Activated CD4-positive, alpha-beta T cell treated with anti-CD3 and anti-CD28 coated beads for 36 hours (primary cell): ENCODE data around the gene ZNF823. TPM values are rescaled to one million over a fixed set of nuclear protein-coding genes. Genes with fewer than 3 reads are reported as not detected.
A peak's percentile ranks its signal among the peaks of the same experiment; 100 is the strongest.
"Not testable (repeated sequence)": the region's sequence is repeated elsewhere in the genome, so short reads cannot be mapped to it uniquely, and the experiment has no call there.

Experiments used
- ATAC-seq: fragments of 200-7000 bp; cut with Tn5 transposase; one replicate; pipeline ENCODE4 v1.10.0; 2021; ENCODE audit warnings: mild to moderate bottlenecking, moderate library complexity
- CTCF ChIA-PET: fragments of 350-600 bp; sonication (Branson Sonifier 250); formaldehyde crosslinking; loops from one replicate; lab custom pipeline; 2021; ENCODE audit warnings: antibody characterized with exemption; lab: Charles Lee
- POLR2A ChIA-PET: fragments of 350-600 bp; sonication (Branson Sonifier 250); formaldehyde crosslinking; loops from one replicate; lab custom pipeline; 2021; ENCODE audit warnings: antibody characterized with exemption, inconsistent platforms; lab: Charles Lee
- DNase-seq: peaks from one replicate; pipeline ENCODE4 v3.0.0-alpha.2; 2020
- H3K27ac Mint-ChIP-seq: one replicate; pipeline ENCODE4 v1.8.0; 2021; ENCODE audit warnings: mixed read lengths
- H3K27me3 Mint-ChIP-seq: one replicate; pipeline ENCODE4 v1.8.0; 2021; ENCODE audit warnings: mixed read lengths
- H3K36me3 Mint-ChIP-seq: one replicate; pipeline ENCODE4 v1.8.0; 2021; ENCODE audit warnings: low read depth, mixed read lengths
- H3K4me1 Mint-ChIP-seq: one replicate; pipeline ENCODE4 v1.8.0; 2021; ENCODE audit warnings: mixed read lengths
- H3K4me3 Mint-ChIP-seq: one replicate; pipeline ENCODE4 v1.8.0; 2021; ENCODE audit warnings: mild to moderate bottlenecking, moderate library complexity, mixed read lengths
- H3K9me3 Mint-ChIP-seq: one replicate; pipeline ENCODE4 v1.8.0; 2021; ENCODE audit warnings: low read depth, mixed read lengths
- intact Hi-C, 2 experiments: fragments of 100-400 bp; cut with DNase I in 1 of 2; cut with micrococcal nuclease in 1 of 2; formaldehyde crosslinking; loops; one replicate each; pipeline versions ENCODE4 v1.14.2 to v1.15.1; 2022 to 2024; cut with DNase I, micrococcal nuclease
- total RNA-seq, 2 experiments: library from RNA; stranded (reverse); gene quantifications; one replicate each; pipeline ENCODE4 v1.2.3, GENCODE V29; 2021

The ZNF823 gene
- total RNA-seq = 1 to 10 TPM; 2.9 to 3.0 TPM

DNA sequence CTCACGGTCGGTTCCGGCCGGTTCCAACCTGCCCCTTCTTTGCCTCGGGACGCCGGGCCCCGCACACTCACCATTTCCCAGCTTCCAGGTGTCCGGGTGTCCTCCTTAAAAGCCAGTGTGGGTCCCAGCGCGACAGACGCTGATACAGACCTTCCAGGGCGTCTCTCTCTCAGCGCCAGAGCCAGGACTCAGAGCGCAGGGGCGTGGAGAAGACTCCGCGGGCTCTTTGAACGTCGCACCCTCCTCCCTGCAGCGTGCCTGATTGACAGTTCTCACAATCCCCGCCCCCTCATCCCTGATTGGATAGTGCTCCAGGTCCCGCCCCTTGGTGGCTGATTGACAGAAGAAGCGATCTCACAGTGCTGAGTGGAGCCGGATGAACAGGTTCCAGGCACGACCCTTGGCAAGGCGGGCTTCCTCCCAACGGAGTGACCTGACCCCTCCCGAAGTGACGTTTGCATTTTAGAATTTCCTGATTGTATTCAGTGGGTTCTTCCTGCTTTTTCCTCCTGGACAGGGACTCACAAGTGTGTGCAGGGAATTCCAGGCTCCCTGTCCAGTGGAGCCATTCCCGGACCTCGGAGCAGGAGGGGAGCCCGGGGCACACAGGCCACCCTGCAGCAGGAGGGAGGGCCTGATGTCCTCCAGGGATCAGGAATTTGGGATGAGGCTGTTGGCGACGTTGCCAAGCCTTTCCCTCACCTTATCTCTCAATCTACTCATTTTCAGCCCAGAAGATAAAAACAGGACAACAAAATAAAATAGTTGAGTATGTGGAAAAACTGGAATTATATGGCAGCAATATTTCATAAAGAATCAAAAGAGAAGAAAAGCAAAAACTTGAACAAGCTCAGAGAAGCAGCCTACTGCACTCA is at the start of gene ZNF823:
Gene ZNF823, minus strand, starts transcription at position 201 of the 875 bp plus-strand sequence. Its CDS starts 127 bp downstream, at position 74.
- intact Hi-C loops = loop anchor here (1.0 to 5.0 kb wide), 9 partner anchors 27 to 302 kb away; partner anchors contain the start of genes ZNF440 (in 2 of the 2), ELOF1 (in 1 of the 2), ODAD3 (in 1 of the 2) and PRKCSH (in 1 of the 2)
- peaks cover 16% of the 10 kb centered on the region for H3K4me1 Mint-ChIP-seq
- no peaks in the 10 kb centered on the region for H3K27me3 Mint-ChIP-seq
- POLR2A ChIA-PET = interaction anchor here (0.5 kb wide), 1 partner anchor 586 kb away, joined by 8 read pairs; no protein-coding TSS in a partner anchor
- H3K27ac Mint-ChIP-seq = peak within 1 kb of the TSS; percentile 92
- ATAC-seq (peak; percentile 100), DNase-seq (peak; percentile 99)
- no peaks in the 10 kb centered on the region for H3K9me3 Mint-ChIP-seq
- H3K36me3 Mint-ChIP-seq = peaks cover 2% of the 10 kb centered on the region
- CTCF ChIA-PET = interaction anchor here (0.6 kb wide), 1 partner anchor 82 kb away, joined by 3 read pairs; no protein-coding TSS in a partner anchor
- H3K4me3 Mint-ChIP-seq = peak within 1 kb of the TSS; percentile 99

DNA sequence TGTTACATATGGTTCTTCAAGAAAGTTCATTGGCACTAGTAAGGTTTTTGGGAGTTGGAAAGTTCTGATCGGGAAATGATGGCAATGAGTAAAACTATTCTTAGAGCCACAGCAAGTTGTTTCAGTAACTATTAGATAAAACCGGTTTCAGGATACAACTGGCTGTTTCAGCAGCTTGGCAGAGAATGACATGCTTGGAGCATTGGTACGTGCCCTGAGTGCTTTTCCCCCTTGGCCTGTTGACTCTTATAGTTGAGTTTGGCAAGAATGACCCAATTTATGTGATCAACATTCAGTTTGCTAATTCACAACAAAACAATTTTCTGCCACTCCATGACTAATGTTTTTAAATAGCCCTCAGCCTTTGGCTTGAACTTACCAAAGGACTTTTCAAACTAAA is 48.8 kb upstream of the ZNF823 start:
- no peak for DNase-seq
- H3K36me3 Mint-ChIP-seq = peaks cover 25% of the 10 kb centered on the region

DNA sequence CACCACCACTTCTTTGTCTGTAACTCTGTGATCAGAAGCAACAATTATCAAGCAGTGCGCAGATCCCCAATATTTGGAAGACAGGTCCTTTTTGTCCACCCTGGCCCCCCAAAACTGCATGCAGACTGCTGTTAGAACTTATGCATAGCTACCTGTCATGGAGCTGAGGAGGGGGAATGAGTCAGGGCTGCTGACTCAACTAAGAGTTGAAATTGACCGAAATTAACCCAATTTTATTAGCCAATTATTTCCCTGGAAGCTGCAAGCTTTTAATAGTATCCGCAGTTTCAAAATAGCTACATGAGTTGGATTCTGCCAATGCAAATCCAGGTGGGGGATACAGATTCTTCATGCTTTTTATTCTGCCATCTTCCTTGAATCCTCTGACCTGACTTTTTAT is 45.6 kb upstream of the ZNF823 start:
- no peak for ATAC-seq
- Mint-ChIP-seq H3K4me1 (no peaks in the 10 kb centered on the region), H3K36me3 (peaks cover 50% of the 10 kb centered on the region)

More for the DNA sequence above, 48.8 kb upstream of the ZNF823 start:
- no peak overlapping the region for H3K27ac Mint-ChIP-seq
- no peaks in the 10 kb centered on the region for H3K27me3 Mint-ChIP-seq
- H3K9me3 Mint-ChIP-seq = peaks cover 54% of the 10 kb centered on the region
- no peaks in the 10 kb centered on the region for H3K4me1 Mint-ChIP-seq
- ChIA-PET POLR2A (no interaction called here), CTCF (interaction anchor here (2.7 kb wide), 1 partner anchor 9 kb away, joined by 9 read pairs; the partner anchor contains the start of gene ZNF491)
- no peak overlapping the region for H3K4me3 Mint-ChIP-seq
- intact Hi-C loops = loop anchor here in 1 of 2 experiments (10.0 kb wide), 1 partner anchor 157 kb away; no protein-coding TSS in a partner anchor
- no peak for ATAC-seq

DNA sequence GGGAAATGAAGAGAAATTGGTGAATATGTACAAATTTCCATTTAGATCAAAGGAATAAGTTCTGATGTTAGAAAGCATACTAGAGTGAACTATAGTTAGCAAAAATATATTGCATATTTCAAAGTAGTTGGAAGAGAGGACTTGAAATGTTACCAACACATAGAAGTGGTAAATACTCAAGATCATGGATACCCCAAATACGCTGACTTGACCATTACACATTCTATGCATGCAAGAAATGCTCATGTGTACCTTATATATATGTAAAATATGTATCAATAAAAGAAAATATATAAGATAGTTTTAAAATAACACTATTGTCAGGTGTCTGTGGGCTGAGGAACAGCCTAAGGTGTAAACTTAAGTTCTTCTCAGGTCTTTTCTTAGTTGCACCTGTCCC is 45.0 kb upstream of the ZNF823 start:
- ChIA-PET POLR2A (no interaction called here), CTCF (no interaction called here)
- H3K4me1 Mint-ChIP-seq = no peaks in the 10 kb centered on the region
- ATAC-seq (no peak), DNase-seq (no peak)
- no peaks in the 10 kb centered on the region for H3K27me3 Mint-ChIP-seq
- no peak overlapping the region for H3K27ac Mint-ChIP-seq
- intact Hi-C loops = loop anchor here in 1 of 2 experiments (5.0 to 10.0 kb wide), 2 partner anchors 44 to 161 kb away; no protein-coding TSS in a partner anchor
- peaks cover 57% of the 10 kb centered on the region for H3K9me3 Mint-ChIP-seq
- H3K4me3 Mint-ChIP-seq = no peak overlapping the region
- peaks cover 56% of the 10 kb centered on the region for H3K36me3 Mint-ChIP-seq

More for the DNA sequence above, 45.6 kb upstream of the ZNF823 start:
- H3K9me3 Mint-ChIP-seq = peaks cover 60% of the 10 kb centered on the region
- H3K4me3 Mint-ChIP-seq = no peak overlapping the region
- ChIA-PET CTCF (no interaction called here), POLR2A (no interaction called here)
- H3K27me3 Mint-ChIP-seq = no peaks in the 10 kb centered on the region
- H3K27ac Mint-ChIP-seq = no peak overlapping the region
- intact Hi-C loops = loop anchor here in 1 of 2 experiments (5.0 to 10.0 kb wide), 2 partner anchors 43 to 160 kb away; no protein-coding TSS in a partner anchor
- no peak for DNase-seq

DNA sequence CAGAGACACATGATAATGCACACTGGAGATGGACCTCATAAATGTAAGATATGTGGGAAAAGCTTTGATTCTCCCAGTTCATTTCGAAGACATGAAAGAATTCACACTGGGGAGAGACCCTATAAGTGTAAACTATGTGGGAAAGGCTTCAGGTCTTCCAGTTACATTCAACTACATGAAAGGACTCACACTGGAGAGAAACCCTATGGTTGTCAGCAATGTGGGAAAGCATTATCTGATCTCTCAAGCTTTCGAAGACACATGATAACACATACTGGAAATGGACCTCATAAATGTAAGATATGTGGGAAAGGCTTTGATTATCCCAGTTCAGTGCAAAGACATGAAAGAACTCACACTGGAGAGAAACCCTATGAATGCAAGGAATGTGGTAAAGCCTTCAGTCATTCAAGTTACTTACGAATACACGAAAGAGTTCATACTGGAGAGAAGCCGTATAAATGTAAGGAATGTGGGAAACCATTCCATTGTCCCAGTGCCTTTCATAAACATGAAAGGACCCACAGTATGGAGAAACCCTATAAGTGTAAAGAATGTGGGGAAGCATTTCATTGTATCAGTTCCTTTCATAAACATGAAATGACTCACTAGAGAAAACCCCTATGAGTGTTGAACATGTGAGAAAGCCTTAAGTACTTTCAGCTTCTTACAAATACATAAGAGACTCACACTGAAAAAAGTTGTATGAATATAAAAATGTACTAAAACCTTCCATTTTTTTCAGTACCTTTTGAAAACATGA is 42.7 kb upstream of the ZNF823 start:
- Mint-ChIP-seq H3K9me3 (peaks cover 57% of the 10 kb centered on the region), H3K27ac (no peak overlapping the region), H3K36me3 (peaks cover 79% of the 10 kb centered on the region), H3K4me3 (no peak overlapping the region), H3K27me3 (no peaks in the 10 kb centered on the region), H3K4me1 (no peaks in the 10 kb centered on the region)
- ATAC-seq = no peak
- ChIA-PET POLR2A (no interaction called here), CTCF (no interaction called here)
- intact Hi-C loops = loop anchor here in 1 of 2 experiments (5.0 to 10.0 kb wide), 2 partner anchors 46 to 163 kb away; no protein-coding TSS in a partner anchor
- no peak for DNase-seq

DNA sequence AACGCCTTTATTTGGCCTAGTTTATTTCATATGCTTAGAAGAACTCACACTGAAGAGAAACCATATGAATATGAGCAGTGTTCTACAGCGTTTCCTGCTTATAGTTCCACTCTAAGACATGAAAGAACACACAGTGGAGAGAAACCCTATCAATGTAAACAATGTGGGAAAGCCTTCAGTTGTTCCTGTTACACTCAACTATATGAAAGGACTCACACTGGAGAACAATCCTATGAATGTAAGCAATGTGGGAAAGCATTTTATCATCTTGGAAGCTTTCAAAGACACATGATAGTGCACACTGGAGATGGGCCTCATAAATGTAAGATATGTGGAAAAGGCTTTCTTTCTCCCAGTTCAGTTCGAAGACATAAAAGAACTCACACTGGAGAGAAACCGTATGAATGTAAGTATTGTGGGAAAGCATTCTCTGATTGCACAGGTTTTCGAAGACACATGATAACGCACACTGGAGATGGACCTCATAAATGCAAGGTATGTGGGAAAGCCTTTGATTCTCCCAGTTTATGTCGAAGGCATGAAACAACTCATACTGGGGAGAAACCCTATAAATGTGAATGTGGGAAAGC is 41.8 kb upstream of the ZNF823 start:
- Mint-ChIP-seq H3K27ac (no peak overlapping the region), H3K27me3 (no peaks in the 10 kb centered on the region), H3K4me1 (no peaks in the 10 kb centered on the region), H3K9me3 (peaks cover 57% of the 10 kb centered on the region), H3K4me3 (no peak overlapping the region), H3K36me3 (peaks cover 87% of the 10 kb centered on the region)
- CTCF ChIA-PET = no interaction called here
- no peak for ATAC-seq
- DNase-seq = no peak
- POLR2A ChIA-PET = interaction anchor here (0.5 kb wide), 1 partner anchor 9 kb away, joined by 3 read pairs; no protein-coding TSS in a partner anchor
- intact Hi-C loops = loop anchor here in 1 of 2 experiments (5.0 to 10.0 kb wide), 2 partner anchors 47 to 164 kb away; no protein-coding TSS in a partner anchor

DNA sequence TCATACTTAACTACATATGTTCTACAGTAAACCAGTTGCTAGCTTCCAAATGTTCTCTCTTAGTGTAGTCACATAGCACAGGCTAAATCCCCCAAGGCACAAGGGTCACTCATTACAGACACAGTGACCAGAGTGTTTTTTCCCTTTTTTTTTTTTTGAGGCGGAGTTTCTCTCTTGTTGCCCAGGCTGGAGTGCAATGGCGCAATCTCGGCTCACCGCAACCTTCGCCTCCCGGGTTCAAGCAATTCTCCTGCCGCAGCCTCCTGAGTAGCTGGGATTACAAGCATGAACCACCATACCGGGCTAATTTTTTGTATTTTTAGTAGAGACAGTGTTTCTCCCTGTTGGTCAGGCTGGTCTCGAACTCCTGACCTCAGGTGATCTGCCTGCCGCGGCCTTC is 37.9 kb upstream of the ZNF823 start:
- H3K27ac Mint-ChIP-seq, POLR2A ChIA-PET, ATAC-seq, intact Hi-C loops, H3K4me3 Mint-ChIP-seq, H3K27me3 Mint-ChIP-seq, H3K4me1 Mint-ChIP-seq, CTCF ChIA-PET, DNase-seq: not testable (repeated sequence)
- H3K36me3 Mint-ChIP-seq = peaks cover 83% of the 10 kb centered on the region
- peaks cover 51% of the 10 kb centered on the region for H3K9me3 Mint-ChIP-seq

DNA sequence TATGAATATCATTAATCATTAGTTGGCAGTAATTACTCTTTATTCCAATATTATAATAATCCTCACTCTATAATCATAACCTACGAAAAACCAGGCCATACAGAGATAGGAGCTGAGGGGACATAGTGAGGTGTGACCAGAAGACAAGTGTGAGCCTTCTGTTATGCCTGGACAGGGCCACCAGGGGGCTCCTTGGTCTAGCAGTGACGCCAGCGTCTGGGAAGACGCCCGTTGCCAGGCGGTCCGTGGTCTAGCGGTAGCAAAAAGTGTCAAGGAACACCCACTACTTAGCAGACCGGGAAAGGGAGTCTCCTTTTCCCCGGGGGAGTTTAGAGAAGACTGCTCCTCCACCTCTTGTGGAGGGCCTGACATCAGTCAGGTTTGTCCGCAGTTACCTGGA is 32.8 kb upstream of the ZNF823 start:
- Mint-ChIP-seq H3K36me3 (peaks cover 44% of the 10 kb centered on the region), H3K9me3 (peaks cover 34% of the 10 kb centered on the region)
- POLR2A ChIA-PET = interaction anchor here (0.6 kb wide), 1 partner anchor 9 kb away, joined by 3 read pairs; no protein-coding TSS in a partner anchor

DNA sequence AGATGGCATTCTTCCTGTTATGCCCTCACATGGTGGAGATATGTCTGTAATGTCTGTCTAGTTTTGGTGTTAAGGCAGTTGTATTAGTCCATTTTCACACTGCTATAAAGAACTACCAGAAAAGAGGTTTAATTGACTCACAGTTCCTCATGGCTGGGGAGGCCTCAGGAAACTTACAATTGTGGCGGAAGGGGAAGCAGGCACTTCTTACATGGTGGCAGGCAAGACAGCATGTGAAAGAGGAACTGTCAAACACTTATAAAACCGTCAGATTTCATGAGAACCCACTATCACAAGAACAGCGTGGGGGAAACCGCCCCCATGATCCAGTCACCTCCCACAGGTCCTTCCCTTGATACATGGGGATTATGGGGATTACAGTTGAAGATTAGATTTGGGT is 31.2 kb upstream of the ZNF823 start:
- peaks cover 32% of the 10 kb centered on the region for H3K36me3 Mint-ChIP-seq
- H3K9me3 Mint-ChIP-seq = peaks cover 28% of the 10 kb centered on the region
- peaks cover 13% of the 10 kb centered on the region for H3K4me1 Mint-ChIP-seq
- no peak overlapping the region for H3K27ac Mint-ChIP-seq
- H3K4me3 Mint-ChIP-seq = no peak overlapping the region
- POLR2A ChIA-PET = no interaction called here
- intact Hi-C loops = no loop called here
- ATAC-seq (no peak), DNase-seq (no peak)
- H3K27me3 Mint-ChIP-seq = no peaks in the 10 kb centered on the region
- CTCF ChIA-PET = interaction anchor here (0.5 kb wide), 1 partner anchor 381 kb away, joined by 3 read pairs; no protein-coding TSS in a partner anchor

More for the DNA sequence above, 32.8 kb upstream of the ZNF823 start:
- DNase-seq, ATAC-seq, H3K27me3 Mint-ChIP-seq, H3K27ac Mint-ChIP-seq, intact Hi-C loops, H3K4me3 Mint-ChIP-seq: not testable (repeated sequence)
- peaks cover 10% of the 10 kb centered on the region for H3K4me1 Mint-ChIP-seq
- CTCF ChIA-PET = interaction anchor here (1.0 kb wide), 1 partner anchor 148 kb away, joined by 3 read pairs; no protein-coding TSS in a partner anchor

DNA sequence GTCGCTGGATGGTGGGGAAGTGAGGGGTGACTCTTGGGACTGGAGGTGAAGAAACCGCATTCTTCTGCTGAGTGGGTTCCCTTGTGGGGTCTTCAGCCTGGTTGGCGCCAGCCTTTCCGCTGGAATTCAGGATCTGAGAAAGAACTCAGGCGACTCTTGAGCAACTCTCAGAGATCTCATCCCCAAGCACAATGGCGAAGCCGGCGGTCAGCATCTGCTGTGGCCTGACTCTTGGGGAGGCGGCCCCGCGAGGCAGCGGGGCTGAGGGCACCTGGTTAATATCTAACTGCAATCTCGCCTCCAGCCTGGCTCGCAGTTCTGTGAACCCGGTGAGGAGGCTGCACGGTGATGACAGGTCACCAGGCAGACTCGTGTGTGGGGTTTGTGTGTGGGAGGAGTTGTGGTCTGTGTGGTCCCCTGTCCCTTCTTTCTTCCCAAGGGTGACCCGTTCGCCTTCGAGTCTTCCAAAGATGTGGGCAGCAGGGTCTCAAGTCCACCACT is 28.9 kb upstream of the ZNF823 start:
- ATAC-seq (no peak), DNase-seq (peak; percentile 57)
- H3K27me3 Mint-ChIP-seq = peaks cover 8% of the 10 kb centered on the region
- ChIA-PET CTCF (no interaction called here), POLR2A (no interaction called here)
- peaks cover 22% of the 10 kb centered on the region for H3K9me3 Mint-ChIP-seq
- H3K27ac Mint-ChIP-seq = peak overlapping the region; percentile 79
- intact Hi-C loops = loop anchor here in 1 of 2 experiments (1.0 to 2.0 kb wide), 4 partner anchors 31 to 171 kb away; partner anchors contain the start of genes ZNF440, ZNF491 and ZNF627
- peaks cover 19% of the 10 kb centered on the region for H3K36me3 Mint-ChIP-seq
- peak overlapping the region; percentile 88 for H3K4me3 Mint-ChIP-seq
- peaks cover 13% of the 10 kb centered on the region for H3K4me1 Mint-ChIP-seq
